GM18520 (cell line): ENCODE results near the gene FUNDC2.

Experiments
- ATAC-seq: cut with Tn5 transposase; IDR thresholded peaks from one replicate; pipeline ENCODE4 v1.9.1; 2021; ENCODE audit not compliant: unreplicated experiment

FUNDC2 gene

DNA sequence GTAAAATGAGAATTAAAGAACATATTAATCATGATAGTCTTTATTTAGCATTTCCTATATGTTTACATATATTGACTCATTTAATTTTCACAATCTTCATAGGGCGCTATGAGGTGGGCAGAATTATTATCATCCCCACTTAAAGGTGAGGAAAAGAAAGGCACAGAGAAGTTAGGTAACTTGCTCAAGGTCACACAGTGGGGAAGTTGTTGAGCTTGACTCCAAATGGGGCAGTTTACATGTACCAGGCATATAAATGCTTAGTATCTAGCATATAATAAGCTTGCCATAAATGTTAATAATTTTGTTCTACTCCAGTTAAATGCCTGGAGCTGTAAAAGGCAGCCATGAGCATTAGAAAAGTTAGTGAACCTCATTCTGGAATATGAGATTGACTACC lies 42.8 kb downstream of the FUNDC2 start:
- no peak for ATAC-seq

DNA sequence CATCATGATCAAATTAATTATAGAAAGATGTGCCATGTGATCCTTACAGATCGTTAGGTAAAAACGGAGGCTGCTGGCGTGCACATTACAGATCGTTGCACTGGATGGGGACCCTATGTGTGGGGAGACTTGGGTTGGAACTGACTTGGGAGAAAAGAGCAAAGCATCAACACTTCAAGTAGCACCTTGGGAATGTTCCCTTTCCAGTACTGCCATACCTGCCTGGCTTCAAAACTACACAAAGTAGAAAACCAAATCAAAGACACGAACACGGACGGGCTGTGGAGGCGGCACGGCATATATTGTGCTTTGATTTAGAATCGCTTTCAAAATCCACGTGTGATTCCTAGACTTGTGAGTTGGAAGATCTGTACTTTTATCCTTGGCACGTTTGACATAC lies 43.4 kb downstream of the FUNDC2 start:
- ATAC-seq, result no peak

DNA sequence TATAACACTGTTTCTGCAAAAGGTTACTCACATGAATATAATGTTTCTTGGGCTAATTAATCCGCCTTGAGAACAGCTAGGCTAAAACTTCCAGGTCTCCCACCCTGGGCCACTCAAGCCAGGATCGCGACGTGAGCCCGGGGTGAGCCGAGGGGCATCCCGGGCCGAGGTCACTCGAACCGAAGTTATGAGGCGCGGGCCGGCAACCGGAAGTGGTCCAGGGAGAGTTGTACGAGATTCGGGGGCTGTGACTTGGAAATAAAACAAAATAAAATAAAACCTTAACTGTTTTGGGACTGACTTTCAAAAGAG lies 44.0 kb downstream of the FUNDC2 start:
- ATAC-seq, result peak; percentile 8

DNA sequence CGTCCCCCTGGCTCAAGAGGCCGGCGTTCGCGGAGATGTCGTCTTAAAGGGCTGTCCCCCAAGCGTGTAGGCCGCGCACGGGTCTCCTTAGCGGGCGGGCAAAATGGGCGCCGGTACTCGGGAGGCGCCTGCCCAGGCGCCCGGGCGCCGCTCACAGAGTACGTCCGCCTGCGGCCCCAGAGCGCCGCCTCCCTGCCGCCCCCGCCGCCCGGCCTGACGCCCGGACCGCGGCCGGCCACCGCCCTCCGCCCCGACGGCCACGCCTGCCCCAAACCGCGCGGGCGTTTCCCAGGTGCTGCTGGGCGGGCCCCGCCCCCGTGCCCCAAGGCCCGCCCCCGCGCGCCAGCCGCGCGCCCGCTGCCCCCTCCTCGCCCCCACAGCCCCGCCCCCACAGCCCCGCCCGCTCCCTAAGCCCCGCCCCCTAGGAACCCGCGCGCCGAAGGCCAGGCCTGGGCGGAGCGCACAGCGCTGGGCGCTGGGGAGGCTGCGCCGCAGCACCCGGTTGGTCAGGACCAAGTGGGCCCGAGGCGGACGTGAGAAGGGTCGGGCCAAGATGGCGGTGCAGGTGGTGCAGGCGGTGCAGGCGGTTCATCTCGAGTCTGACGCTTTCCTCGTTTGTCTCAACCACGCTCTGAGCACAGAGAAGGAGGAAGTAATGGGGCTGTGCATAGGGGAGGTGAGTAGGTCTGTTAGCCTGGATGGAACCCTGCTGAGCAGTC lies 44.5 kb downstream of the FUNDC2 start, which contains the start of the genes BRCC3, CMC4 and MTCP1:
Gene BRCC3, plus strand, starts transcription at position 534 of the 719 bp plus-strand sequence. Its CDS starts 20 bp downstream, at position 554.
Gene CMC4, minus strand, starts transcription at position 162 of the 719 bp plus-strand sequence. CDS start 7,113 bp downstream, outside the sequence.
Gene MTCP1, minus strand, starts transcription at position 162 of the 719 bp plus-strand sequence. CDS start 5,126 bp downstream, outside the sequence.
- ATAC-seq, result peak; percentile 77

DNA sequence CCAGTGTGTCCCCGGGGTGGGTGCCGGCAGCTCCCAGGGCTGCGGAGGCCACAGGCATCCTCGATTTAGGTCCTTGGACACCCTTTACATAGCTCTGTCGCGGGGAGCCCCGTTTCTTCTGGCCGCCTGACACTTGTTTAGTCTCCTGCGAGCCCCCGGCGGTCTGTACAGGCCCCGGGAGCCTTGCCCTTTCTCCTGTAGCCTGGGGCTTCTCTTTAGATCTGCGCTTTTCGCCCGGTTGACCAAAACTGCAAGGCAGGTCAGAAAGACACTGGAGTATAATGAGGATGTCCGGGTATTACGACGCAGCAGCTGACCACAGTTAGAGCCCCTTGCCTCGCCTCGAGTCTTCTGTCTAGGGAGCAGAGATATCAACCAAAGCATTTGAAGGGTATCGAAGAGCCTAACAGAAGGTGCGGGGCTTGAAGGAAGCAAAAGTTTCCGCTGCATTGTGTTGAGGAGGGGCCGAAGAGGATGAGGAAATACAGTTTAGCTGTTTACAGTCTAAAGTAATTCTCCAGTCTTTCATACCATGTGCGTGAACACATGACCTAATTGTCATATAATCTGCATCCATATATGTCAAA lies 45.1 kb downstream of the FUNDC2 start:
- ATAC-seq, result no peak

DNA sequence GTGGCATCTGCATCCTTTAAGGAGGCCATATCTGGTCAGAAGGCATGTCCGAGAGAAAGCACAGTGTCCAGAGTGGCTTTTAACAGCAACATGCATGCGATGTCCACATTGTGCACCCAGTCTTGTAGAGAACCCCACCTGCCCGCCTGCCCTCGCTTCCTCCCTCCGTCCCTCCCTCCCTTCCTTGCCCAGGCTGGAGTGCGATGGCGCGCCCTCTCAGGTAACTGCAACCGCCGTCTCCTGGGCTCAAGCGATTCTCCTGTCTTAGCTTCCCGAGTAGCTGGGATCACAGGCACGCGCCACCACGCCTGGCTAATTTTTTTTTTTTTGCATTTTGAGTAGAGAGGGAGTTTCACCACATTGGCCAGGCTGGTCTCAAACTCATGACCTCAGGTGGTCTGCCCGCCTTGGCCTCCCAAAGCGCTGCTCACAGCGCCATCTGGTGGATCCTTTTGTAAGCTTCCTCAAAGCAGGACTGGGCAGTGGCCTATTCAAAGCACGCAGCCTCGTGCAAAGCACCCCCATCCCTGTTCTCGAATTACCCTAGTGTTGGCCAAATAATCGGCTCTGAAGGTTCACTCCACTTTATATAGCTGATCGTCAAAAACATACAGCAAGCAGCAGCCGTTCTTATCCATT lies 59.7 kb downstream of the FUNDC2 start:
- ATAC-seq, result no peak

DNA sequence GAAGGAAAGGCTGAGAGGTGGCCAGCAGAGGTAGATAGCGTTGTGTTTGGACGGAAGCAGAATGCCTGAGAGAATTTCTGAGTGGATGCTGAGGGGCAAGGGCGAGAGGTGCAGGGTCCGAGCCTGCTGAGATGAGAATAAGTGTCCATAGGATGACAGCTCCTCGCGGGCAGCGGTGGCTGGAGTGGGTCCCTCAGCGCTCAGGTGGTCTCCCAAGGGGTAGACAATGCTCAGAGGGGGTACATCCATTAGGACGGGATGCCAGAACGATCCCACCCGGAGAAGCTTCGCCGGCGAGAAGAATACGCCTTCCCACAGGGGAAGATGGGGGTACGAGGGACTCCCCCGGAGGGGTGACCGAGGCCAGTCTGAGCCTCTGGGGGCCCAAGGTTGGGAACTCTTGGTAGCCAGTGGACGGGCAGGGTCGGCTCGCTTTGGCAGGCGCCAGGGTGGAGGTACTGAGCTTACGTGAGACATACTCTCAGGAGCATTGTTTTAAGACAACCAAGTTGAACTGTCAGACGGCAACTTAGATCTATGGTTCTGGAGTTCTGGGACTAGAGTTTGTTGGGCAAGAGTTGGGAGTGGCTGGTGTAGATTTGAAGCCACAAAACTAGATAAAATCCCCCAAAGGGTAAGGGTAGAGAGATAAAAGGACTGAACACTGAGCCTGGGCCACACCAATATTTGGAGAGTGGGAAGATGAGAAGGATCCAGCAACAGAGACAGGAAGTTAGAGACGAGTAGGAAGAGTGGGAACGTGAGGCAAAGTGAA lies 60.5 kb downstream of the FUNDC2 start:
- ATAC-seq, result no peak

DNA sequence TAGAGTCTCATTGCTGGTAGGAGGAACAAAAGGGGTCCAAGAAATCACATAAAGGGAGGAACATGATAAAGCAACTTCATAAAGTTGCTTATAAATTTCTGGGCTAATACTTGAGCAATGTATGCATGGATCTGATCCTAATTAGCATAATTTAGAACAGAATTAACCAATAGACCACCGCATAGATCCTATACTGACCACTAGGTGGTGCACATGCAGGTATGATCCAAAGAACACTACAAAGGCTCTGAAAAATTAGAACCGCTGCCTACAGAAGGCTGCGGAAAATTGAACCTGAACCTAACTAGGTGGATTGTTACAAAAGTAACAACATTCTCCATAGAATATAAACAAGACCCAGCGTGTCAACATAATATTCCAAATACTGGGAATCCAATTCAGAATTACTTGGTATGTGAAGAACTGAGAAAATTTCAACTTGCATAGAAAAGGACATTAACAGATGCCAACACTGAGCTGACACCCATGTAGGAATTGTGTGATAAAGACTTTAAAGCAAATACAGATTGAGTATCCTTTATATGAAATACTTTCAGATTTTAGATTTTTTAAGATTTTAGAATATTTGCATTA lies 67.9 kb downstream of the FUNDC2 start:
- no peak for ATAC-seq

DNA sequence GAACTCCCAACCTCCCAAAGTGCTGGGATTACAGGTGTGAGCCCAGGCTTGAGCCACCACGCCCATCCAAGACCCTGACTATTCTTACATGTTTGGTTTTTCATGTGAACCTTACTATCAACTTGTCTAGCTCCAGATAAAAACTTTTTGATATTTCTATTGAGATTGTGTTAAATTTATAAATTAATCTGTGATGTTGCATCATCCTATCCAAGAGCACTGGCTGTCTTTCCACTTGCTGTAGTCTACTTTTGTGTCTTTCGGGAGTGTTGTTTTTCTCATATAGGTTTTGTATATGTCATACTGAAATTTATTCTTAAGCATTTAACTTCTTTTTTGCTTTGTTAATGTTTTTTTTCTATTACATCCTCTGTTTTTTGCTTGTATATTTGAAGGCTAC lies 79.3 kb downstream of the FUNDC2 start:
- ATAC-seq, result no peak

DNA sequence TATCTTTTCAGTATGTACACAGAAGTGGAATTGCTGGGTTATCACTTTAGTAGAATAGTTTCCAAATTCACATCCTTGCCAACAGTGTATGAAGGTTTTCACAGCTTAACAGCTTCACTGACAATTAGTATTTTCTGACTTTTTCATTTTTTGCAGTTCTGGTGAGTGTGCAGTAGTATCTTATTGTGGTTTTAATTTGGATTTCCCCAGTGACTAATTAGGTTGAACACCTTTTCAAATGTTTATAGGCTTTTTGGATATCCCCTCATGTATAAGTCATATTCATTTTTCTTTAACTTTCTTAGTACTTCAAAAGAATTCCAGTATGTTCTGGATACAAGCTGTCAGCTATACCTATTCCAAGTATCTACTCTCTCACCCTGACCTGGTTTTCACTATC lies 81.8 kb downstream of the FUNDC2 start:
- ATAC-seq, result no peak
